Heart left ventricle (tissue), 13 donors: ENCODE measurements around the gene CSRNP2.

ENCODE experiments used
- CTCF ChIP-seq, 12 donors: fragments of 200-600 bp; sonication (generic) in 4 of 12; IDR thresholded peaks; one replicate each; pipeline versions ENCODE4 v1.5.0 to v1.8.0; 2018 to 2022; ENCODE audit warnings: antibody characterized with exemption in 12 of 12, mild to moderate bottlenecking in 5 of 12
- POLR2A ChIP-seq, 2 donors: fragments of 450-650 bp; IDR thresholded peaks; one replicate each; pipeline ENCODE4 v1.6.1; 2017; ENCODE audit warnings: antibody characterized with exemption in 2 of 2, mild to moderate bottlenecking in 2 of 2, moderate library complexity in 2 of 2
- donor health status: ischemic (EF 13 %, LVEDD 7.1; RV severe dilation, severe dysfunction).
- donor health status: DM: no; HTN: yes; CAD: no.
- donor health status: DM: no; HTN: no; CAD: no.
- donor health status: ischemic (EF 25% LVEDD 6.9; RV normal size, moderate dysfunction).
- donor health status: ischemic (EF 25% LVEDD 5.7; RV mildly dilated, moderate dysfunction).
- donor health status: ischemic (EF 35%, LVEDD 5.7; RV mildly dilated, moderate dysfunction).
- donor health status: nonischemic (EF 11% LVEDD 7.7; RV severe dilation, severe dysfunction).
- donor health status: DM: yes; HTN: yes; CAD: no.
- donor health status: PGD.
- donor health status: ischemic (EF 29% LVEDD 5.4; RV normal size, mild dysfunction).
- donor health status: nonischemic (EF 23%, LVEDD 6.1; RV moderate dilation, normal function).

- TF ChIP-seq CTCF (IDR thresholded peaks at IDR 0.05) (no peak), POLR2A (IDR thresholded peaks at IDR 0.05) (no peak)
Observed at GRCh38 chr12:51033457-51034089, 49.8 kb downstream of the CSRNP2 start.
